Measurements from ENCODE around the gene TRMT11. TPM values are rescaled to one million over a fixed set of nuclear protein-coding genes. Genes with fewer than 3 reads are reported as not detected.
"Not testable (repeated sequence)": the region's sequence is repeated elsewhere in the genome, so short reads cannot be mapped to it uniquely, and the experiment has no call there.

TRMT11 gene
- polyA plus RNA-seq, 1 donor, result 16.4 TPM

DNA sequence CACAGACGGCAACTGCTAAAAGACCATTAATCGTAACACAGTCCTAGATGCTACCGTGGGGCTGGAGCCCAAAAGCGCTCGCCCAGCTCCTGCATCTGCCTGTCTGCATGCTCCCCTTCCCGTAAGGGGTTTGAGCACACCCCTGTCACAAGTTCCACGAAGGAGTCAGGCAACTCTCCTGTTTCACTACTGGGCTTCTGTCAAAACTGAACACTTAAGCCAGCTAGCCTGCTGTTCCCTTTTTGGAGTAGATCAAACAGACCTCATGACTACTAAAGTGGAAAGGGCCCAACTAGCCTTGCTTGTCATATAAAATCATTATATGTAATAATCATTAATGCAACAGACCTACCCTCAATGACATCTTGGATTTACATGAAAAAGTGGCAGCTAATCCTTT lies 61.3 kb downstream of the TRMT11 start:
- no peak for DNase-seq (ENCODE audit: low read depth)

DNA sequence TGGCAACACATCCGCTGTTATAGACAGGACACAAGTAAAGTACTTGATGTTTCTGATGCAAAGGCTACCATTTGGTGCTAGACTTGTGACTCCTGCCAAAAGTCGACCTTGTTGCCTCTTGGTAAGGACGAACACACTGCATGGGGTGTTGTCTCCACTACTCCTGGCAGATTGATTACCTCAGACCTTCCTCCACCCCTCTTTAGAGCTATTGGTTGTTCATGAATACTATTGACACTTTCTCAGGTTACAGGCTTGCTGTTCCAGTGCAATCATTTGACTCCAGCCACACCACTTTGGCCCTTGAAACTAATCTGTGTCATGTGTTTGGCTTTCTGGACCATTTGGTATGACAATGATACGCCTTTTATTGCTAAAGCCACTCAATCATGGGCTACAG lies 62.3 kb downstream of the TRMT11 start:
- DNase-seq (ENCODE audit: low read depth), result no peak

DNA sequence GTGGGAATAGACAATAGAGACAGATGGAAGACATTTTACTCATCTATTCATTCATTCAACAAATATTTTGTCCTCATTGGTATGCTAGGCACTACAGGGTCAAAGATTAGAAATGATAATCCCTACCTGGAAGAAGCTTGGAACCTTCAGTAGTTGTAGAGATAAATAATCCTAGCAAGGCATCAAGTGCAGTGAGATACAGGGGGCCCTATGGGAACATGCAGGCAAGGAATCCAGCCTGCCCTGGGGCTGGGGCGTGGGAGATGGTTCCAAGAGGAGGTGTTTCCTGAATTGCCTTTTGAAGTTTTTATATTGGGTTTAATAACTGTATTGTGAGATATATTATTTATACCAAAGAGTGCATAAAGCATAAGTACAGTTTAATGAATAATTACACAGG lies 64.5 kb downstream of the TRMT11 start:
- DNase-seq (ENCODE audit: low read depth), result no peak

DNA sequence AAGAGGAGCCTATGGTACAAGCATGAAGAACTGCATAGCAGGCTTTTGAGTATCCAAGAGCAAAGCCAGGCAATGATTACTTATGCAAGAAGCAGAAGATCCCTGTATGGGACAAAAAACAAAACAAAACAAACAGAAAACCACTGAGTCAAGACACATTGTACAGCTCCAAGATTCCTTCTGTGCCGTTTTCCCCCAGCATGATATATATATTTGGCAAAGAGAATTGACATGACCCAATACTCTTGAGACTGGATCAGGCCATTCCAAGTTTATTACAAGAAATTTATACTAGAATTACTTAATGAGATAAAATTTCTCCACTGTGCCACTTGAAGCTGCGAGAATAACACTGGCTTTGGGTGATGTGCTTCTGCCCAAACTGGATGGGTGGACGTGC lies 65.5 kb downstream of the TRMT11 start:
- no peak for DNase-seq (ENCODE audit: low read depth)

DNA sequence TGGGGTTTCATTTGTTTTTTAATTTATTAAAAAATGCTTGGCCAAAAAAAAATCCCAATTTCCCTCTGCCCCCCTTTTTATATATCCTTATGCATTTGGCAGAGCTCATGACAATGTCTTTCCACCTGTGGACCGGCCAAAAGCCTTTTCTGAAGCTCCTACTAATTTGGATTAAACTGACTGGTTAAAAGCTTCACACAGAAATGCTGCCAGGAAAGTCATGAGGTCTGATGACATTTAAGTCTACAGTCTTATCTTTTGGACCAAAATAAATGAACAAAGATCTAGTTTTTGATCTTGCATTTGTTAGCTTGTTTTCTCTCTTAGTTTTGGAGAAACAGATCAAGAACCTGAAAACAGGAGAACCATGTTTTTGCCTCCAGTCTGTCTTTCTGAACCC lies 66.1 kb downstream of the TRMT11 start:
- no peak for DNase-seq (ENCODE audit: low read depth)

DNA sequence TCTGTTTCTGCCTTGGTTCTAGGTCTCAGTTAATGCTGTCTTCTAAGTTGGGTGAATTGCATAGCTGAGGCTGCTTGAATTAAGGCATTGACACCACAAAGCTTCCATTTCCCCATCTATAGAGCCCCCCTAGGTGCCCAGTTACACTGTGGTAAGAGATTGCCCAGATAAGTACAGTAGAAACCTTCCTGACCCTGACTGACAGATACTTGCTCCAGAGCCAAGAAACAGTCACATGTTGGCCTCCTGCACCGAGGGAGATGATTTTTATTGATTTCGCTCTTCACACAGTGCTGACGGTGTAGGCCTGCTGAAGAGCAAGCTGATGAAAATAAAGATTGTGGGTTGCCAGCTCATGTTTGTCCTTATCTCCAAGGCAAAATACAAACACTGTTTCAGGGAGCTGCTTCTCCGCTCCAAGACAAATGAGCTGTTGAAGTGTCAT lies 67.9 kb downstream of the TRMT11 start:
- no peak for DNase-seq (ENCODE audit: low read depth)

DNA sequence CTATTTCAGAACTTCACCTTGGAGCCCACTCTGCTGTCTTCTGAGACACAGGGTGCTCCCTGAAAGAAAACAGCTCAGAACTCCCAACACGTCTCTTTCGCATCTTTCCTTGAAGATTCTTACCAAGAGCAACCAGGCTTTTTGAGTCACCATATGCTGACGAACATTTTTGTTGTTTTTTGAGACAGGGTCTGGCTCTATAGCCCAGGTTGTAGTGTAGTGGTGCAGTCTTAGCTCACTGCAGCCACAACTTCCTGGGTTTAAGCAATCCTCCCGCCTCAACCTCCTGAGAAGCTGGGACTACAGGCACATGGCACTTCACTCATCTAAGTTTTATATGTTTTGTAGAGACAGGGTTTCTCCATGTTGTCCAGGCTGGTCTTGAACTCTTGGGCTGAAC lies 68.5 kb downstream of the TRMT11 start:
- DNase-seq (ENCODE audit: low read depth), result no peak

DNA sequence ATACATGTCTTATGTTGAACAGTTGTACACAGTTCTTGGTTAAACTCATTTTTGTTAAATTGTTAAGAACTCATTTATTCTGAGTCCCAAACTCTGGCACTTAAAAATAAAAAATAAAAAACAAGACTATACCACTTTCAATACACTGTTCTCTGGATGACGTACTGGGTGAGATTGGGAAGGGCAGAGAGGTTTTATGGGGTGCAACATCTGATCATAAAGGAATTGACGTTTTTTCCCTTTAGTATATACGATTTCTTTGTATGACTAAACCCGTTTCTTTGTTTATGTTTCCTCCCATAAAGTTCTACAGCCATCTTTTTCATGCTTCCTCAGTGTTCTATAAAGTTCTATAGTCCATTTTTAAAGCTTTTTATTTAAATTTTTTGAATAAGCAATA lies 69.1 kb downstream of the TRMT11 start:
- DNase-seq (ENCODE audit: low read depth), result no peak

DNA sequence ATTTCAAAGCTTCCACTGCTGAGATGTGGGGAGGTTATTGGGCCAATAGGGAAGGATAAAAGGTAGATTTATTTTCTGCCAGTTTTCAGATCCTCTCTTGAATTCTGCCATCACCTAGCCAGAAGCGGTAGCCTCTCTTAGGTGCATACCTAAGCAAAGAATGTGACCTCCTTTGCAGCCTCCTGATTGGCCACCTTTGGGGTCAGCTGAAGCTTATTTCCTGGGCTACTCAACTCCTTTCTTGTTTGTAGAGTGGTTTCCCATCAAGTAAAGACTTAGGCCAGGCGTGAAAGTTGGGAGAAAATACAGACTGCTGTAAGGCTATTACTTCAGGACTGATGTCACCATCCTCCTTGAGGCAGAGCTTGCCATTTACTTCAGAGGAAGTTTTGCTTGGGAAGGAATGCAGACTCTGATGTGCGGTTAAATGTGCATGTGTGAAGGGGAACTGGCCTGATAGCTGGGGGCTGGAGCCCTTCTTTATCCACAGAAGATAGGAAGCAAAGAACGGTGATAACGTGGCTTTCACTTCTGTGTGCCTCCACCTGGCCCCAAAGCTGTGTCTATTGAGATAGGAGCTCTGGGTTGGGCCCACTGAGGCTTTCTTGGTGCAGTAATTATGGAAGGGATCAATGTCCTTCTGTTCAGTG lies 70.1 kb downstream of the TRMT11 start:
- no peak for DNase-seq (ENCODE audit: low read depth)

DNA sequence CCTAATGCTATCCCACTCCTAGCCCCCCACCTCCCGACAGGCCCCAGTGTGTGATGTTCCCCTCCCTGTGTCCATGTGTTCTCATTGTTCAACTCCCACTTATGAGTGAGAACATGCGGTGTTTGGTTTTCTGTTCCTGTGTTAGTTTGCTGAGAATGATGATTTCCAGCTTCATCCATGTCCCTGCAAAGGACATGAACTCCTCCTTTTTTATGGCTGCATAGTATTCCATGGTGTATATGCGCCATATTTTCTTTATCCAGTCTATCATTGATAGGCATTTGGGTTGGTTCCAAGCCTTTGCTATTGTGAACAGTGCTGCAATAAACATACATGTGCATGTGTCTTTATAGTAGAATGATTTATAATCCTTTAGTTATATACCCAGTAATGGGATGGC lies 71.7 kb downstream of the TRMT11 start:
- DNase-seq (ENCODE audit: low read depth), result not testable (repeated sequence)

DNA sequence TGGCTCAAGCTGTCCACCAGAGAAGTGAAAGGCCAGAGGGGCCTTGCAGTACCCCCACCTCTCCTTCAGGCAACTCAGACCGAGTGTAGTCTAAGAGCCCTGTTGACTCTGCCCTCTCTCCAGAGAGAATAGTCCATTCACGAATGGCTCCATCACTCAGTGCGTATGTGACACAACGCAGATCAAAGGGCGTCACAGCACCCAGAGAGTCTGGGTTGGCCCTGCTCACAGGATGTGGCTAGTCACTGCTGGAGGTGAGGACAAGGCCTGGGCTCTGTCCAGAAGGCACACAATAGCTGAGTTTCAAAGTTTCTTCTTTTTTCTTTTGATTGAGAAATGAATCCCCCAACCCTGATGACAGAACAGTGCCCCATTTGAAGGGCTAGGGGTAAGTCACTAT lies 74.1 kb downstream of the TRMT11 start:
- no peak for DNase-seq (ENCODE audit: low read depth)

DNA sequence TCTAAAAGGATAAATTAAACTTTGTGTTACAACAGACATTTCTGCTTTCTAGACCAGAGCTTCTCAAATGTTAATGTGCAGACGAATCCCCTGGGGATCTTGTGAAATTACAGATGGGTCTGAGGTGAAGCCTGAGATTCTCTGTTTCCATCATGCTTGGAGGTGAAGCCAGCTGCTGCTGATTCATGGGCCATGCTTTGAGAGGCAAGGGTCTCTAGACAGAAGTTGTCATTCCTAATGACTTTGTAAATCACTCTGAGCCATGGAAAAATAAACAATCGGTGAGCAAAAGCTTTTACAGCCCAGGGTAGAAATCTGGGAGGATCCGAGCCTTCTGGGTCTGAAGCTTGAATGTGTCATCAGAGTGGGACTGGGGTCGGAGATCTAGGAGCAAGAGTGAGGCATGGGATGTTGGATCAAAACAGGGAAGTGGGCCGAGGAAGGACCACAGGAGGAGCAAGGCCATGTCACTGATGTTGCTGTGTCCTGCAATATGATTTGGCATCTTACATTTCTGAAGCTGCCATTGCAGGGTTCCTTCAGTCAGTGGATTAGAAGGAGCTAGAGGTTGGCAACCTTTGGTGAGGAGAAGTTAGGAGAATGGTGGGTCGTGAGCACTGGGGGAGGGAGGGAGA lies 77.3 kb downstream of the TRMT11 start:
- DNase-seq (ENCODE audit: low read depth), result no peak

DNA sequence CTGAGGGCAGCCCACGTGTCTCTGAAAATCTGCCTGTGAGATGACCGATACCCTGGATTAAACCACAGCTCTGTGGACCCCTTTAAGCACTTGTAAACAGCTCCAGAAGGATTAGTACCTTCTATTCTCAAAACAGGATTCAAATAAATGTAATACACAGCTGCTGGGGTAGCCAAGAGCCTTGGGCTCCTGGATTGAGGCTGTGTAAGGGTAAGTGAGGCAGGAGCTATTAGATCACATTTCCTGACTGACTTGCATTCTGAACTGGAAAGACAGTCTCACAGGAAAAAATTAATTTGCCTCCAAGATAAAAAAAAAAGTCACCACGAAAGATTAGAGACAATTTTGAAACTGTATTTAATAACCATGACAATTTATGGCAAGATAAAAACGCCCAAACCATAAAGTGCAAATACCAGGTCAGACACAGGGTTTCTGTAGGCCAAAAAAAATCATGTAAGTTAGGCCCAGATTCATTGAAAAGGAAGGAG lies 78.0 kb downstream of the TRMT11 start:
- no peak for DNase-seq (ENCODE audit: low read depth)

DNA sequence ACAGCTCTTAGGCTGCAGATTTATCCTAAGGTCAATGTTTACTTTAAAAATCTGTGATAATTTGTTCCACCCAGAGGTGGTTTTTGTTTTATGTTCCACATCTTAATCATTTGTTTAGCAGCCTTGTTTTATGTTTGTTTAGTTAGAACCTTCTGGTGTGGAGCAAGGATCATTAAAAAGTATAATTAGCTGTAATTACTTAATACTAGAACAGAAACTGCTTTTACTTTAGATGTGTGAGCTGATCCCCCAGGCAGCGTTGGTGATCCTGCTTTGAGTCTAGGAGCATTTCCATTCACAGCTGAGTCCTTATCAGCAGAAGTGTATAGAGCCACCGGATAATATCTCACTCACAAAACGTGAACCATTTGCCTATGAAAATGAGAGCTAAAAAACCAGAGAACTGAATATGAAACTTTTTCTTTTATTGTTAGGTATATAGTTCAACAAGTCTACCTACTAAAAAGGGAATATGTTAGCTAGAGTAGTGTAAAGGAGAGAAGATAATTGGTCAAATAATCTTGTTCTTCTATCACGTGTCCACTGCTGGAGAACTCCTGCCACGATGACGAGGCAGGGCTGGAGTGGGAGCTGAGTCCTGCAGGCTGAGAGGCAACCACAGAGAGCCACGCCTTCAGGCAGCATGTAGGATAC lies 78.5 kb downstream of the TRMT11 start:
- no peak for DNase-seq (ENCODE audit: low read depth)

DNA sequence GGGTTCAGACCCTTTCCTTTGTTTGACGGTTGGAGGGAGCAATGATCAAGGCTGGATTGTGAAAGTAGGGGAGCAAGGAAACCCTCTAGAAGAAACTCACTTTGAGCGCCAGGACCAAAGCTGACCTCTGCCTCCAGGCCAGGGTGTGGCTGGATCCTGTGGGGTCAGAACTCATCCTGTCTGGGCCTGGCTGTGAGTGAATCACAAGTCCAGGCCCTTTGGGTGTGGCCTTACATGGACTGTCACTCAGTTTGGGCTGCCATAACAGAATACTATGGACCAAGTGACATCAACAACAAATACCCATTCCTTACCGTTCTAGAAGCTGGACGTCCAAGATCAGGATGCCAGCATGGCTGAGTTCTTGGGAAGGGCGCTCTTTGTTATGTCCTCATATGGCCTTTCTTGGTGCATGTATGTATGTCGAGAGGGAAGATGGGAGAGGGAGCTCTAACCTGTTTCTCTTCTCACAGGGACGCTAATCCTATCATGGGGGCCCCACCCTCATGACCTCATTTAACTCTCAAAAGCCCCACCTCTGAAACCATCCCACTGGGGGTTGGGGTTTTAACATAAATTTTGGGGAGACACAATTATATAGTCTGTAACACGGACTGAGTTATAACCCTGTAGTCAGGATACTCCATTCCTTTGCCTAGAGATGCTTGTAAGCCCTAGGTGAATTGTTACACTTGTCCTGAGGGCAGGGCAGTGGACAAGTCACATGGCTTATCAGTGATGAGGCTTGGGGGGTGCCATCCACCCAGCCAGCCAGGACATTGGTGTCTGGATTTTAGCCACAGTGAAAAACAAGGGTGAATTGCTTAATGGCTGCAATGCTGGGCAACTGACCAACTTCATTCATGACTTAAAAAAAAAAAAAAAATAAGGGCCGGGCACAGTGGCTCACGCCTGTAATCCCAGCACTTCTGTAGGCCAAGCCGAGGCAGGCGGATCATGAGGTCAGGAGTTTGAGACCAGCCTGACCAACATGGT lies 80.0 kb downstream of the TRMT11 start:
- no peak for DNase-seq (ENCODE audit: low read depth)

DNA sequence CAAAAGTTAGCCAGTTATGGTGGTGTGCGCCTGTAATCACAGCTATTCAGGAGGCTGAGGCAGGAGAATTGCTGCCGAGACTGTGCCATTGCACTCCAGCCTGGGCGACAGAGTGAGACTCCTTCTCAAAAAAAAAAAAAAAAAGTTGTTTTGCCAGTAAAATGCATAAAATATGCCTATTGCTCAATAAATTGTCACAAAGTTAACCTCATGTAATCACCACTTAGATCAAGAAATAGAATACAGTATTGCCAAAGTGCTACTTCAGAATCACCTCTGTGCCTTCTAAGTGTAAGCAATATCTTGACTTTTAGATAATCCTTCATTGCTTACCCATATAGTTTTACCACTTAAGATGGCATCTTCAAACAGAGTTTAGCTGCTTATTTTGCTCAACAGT lies 80.7 kb downstream of the TRMT11 start:
- DNase-seq (ENCODE audit: low read depth), result no peak

DNA sequence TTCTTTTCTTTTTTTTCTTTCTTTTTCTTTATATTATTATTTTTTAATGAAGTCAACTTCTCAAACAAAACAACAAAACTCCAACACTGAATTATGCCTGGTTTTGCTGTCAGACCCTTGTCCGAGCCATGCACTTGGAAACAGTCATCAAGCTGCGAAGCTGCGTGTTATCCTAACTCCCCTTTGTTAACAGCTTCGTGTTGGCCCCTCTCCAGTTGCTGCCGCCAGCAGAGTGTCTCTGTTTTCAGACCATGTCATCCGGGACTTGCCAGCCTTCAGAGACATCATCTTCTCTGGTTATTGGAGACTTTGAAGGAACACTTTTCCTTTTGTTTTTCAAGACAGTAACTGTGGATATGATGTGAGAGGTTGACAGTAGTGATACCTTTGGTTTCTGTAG lies 83.1 kb downstream of the TRMT11 start:
- DNase-seq (ENCODE audit: low read depth), result no peak

DNA sequence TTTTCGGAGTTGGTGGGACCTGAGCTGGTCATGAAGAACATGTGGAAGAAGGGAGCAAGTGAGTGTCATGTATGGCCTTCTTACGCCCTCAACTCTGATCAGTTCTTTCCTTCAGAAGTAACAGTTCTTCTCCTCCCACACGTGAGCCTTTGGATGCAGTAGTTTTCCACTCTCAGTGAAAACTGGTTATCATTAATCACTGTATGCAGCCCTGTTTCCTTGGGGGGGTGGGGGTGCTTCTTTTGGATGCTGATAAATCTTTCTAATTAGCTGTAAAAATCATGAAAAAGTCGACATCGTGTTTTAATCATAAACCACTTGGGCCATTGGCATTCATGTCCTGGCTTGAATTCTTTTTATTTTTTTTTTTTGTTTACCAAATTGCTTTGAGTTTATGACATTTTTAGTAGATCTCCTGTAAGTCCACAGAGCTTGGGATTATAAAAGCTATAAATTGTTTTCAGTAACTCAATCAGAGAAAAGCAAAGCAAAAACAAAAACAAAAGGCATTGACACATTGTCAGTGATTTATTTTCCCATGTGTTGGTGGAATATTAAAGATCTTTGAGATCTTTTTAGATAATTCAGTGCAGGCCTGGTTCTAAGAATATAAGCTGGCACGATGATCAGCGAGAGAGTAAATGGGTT lies 84.8 kb downstream of the TRMT11 start:
- no peak for DNase-seq (ENCODE audit: low read depth)

DNA sequence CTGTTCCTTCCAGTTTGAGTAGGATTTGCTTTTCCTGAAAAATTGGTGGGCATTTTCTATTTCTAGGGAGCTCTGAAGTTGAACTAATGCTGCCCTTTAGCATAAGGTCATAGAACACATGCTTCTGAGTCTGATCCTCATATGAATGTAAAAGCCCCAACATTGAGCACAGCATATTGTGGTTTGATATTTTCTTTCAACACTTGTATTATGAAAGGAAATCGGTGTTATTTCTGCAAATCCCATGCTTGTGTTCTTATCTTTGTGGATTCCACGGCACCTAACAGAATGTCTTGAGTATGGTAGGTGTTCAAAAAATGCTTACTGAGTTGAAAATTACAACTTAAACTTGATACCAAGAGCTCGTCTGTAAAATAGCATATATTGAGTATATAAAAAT lies 85.8 kb downstream of the TRMT11 start:
- DNase-seq (ENCODE audit: low read depth), result no peak

DNA sequence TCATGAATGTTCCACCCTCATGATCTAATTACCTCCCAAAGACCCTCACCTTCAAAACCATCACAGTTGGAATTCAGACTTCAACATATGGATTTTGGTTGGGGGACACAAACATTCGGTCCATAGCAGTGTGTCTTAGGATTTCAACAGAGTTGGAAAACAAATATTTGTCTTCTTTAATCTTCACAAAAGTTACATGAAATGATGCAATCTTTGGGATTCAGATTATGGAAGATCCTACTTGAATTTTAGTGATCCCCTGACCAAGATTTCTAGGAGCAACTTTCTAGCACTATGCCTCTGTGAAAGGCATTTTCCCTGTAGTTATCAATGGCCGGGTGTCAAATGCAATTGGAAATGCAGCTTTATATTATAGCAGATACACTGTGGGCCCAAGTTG lies 86.5 kb downstream of the TRMT11 start:
- DNase-seq (ENCODE audit: low read depth), result no peak

DNA sequence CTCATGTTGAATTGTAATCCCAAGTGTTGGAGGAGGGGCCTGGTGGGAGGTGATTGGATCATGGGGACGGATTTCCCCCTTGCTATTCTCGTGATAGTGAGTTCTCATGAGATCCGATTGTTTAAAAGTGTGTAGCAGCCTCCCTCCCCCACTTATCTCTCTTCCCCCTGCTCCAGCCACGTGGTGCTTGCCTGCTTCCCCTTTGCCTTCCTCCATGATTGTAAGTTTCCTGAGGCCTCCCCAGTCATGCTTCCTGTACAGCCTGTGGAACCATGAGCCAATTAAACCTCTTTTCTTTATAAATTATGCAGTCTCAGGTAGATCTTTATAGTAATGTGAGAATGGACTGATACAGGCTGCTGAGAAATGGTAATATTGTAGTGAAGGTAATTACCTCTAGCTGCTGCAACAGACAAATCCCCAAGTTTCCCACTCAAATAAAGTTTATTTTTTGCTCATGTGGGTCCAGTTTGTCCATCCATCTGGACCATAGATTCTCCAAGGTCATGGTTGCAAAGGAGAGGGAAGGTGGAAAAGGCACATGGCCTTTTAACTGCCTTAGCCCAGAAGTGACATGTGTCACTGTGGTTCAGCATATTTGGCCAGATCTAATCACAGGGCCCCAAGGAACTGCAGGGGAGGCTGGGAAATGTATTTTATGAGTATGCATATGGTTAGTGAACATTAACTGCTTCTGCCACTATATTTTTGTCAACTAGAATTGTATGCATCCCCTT lies 89.2 kb downstream of the TRMT11 start:
- no peak for DNase-seq (ENCODE audit: low read depth)
